ENCODE measurements around the gene BRCC3. TPM values are rescaled to one million over a fixed set of nuclear protein-coding genes. Genes with fewer than 3 reads are reported as not detected.
"Not testable (repeated sequence)": the region's sequence is repeated elsewhere in the genome, so short reads cannot be mapped to it uniquely, and the experiment has no call there.

BRCC3 gene
- total RNA-seq, 8 experiments from 2014 or later = 8.5 to 27.3 (median 18.0) TPM

- Histone ChIP-seq H3K4me3 (no peak overlapping the region), H3K4me1 (replicated peaks in 1 of 2) (no peaks in the 10 kb centered on the region), H3K27ac (no peak overlapping the region)
- ATAC-seq (replicated peaks in 6 of 8) = no peak
- 33% methylated on average over 1 of the region's 1 CpG; no CpG with 5 or more reads in 9 of the 10 experiments for WGBS, 10 experiments
- in situ Hi-C loops (cut with MboI; ENCODE audit: low pct_unique_long_range_greater_than_20kb in 2 of 9, low sequenced_read_pairs in 9 of 9, unreplicated experiment in 9 of 9) = no loop called here
These were observed 60.8 kb downstream of the BRCC3 start for GRCh38 chrX:155132110-155132509.

- in situ Hi-C loops (cut with MboI; ENCODE audit: low pct_unique_long_range_greater_than_20kb in 2 of 9, low sequenced_read_pairs in 9 of 9, unreplicated experiment in 9 of 9) = no loop called here
- Histone ChIP-seq H3K4me1 (replicated peaks in 1 of 2) (no peaks in the 10 kb centered on the region), H3K4me3 (no peak overlapping the region), H3K27ac (no peak overlapping the region)
- no peak for ATAC-seq (replicated peaks in 6 of 8)
- 40 to 100% (median 63%) methylated on average over 1 to 2 of the region's 4 CpGs; no CpG with 5 or more reads in 6 of the 10 experiments for WGBS, 10 experiments
These were observed 62.9 kb downstream of the BRCC3 start for GRCh38 chrX:155134255-155134654.

GRCh38 chrX:155143959-155144548, 72.7 kb downstream of the BRCC3 start:
- in situ Hi-C loops (cut with MboI; ENCODE audit: low pct_unique_long_range_greater_than_20kb in 2 of 9, low sequenced_read_pairs in 9 of 9, unreplicated experiment in 9 of 9) = no loop called here
- no peaks in the 10 kb centered on the region for H3K4me1 ChIP-seq (replicated peaks in 1 of 2)
- ATAC-seq (replicated peaks in 6 of 8) = no peak
- H3K27ac ChIP-seq = no peak overlapping the region
- no peak overlapping the region for H3K4me3 ChIP-seq
- WGBS, 10 experiments = 38 to 100% (median 66%) methylated on average over 1 to 6 of the region's 6 CpGs; no CpG with 5 or more reads in 2 of the 10 experiments

- no peak for ATAC-seq (replicated peaks in 6 of 8)
- 8 to 80% (median 70%) methylated on average over 2 to 4 of the region's 4 CpGs; no CpG with 5 or more reads in 5 of the 10 experiments for WGBS, 10 experiments
- Histone ChIP-seq H3K4me3 (no peak overlapping the region), H3K4me1 (replicated peaks in 1 of 2) (no peaks in the 10 kb centered on the region), H3K27ac (no peak overlapping the region)
- in situ Hi-C loops (cut with MboI; ENCODE audit: low pct_unique_long_range_greater_than_20kb in 2 of 9, low sequenced_read_pairs in 9 of 9, unreplicated experiment in 9 of 9) = no loop called here
These were observed 73.6 kb downstream of the BRCC3 start for GRCh38 chrX:155144926-155145325.

- ATAC-seq (replicated peaks in 6 of 8); H3K4me1 ChIP-seq (replicated peaks in 1 of 2); H3K4me3 ChIP-seq; H3K27ac ChIP-seq; in situ Hi-C loops (cut with MboI; ENCODE audit: low pct_unique_long_range_greater_than_20kb in 2 of 9, low sequenced_read_pairs in 9 of 9, unreplicated experiment in 9 of 9): not testable (repeated sequence)
- WGBS, 10 experiments = no CpG with 5 or more reads among the region's 6 CpGs
These were observed 76.3 kb downstream of the BRCC3 start for GRCh38 chrX:155147612-155148011.

- H3K27ac ChIP-seq; H3K4me1 ChIP-seq (replicated peaks in 1 of 2); in situ Hi-C loops (cut with MboI; ENCODE audit: low pct_unique_long_range_greater_than_20kb in 2 of 9, low sequenced_read_pairs in 9 of 9, unreplicated experiment in 9 of 9); ATAC-seq (replicated peaks in 6 of 8); H3K4me3 ChIP-seq: not testable (repeated sequence)
- no CpG with 5 or more reads among the region's 11 CpGs for WGBS, 10 experiments
These were observed 76.9 kb downstream of the BRCC3 start for GRCh38 chrX:155148166-155148565.

- WGBS, 10 experiments = 0 to 100% (median 50%) methylated on average over 1 to 5 of the region's 7 CpGs; no CpG with 5 or more reads in 3 of the 10 experiments
- no peak overlapping the region for H3K4me3 ChIP-seq
- H3K4me1 ChIP-seq (replicated peaks in 1 of 2) = no peaks in the 10 kb centered on the region
- ATAC-seq (replicated peaks in 6 of 8) = peak in 3 of 8 experiments; percentile 30 to 50 (median 34)
- H3K27ac ChIP-seq = no peak overlapping the region
- in situ Hi-C loops (cut with MboI; ENCODE audit: low pct_unique_long_range_greater_than_20kb in 2 of 9, low sequenced_read_pairs in 9 of 9, unreplicated experiment in 9 of 9) = no loop called here
These were observed 77.6 kb downstream of the BRCC3 start for GRCh38 chrX:155148724-155149537.

GRCh38 chrX:155169881-155170280, 98.6 kb downstream of the BRCC3 start:
- no peak for ATAC-seq (replicated peaks in 6 of 8)
- Histone ChIP-seq H3K4me1 (replicated peaks in 1 of 2) (no peaks in the 10 kb centered on the region), H3K27ac (no peak overlapping the region), H3K4me3 (no peak overlapping the region)
- in situ Hi-C loops (cut with MboI; ENCODE audit: low pct_unique_long_range_greater_than_20kb in 2 of 9, low sequenced_read_pairs in 9 of 9, unreplicated experiment in 9 of 9) = no loop called here
- 0 to 83% (median 32%) methylated on average over 1 to 2 of the region's 2 CpGs; no CpG with 5 or more reads in 3 of the 10 experiments for WGBS, 10 experiments

Other genes with a start within 250 kb of the BRCC3 start
- not detected for gene SMIM9, start 236.8 kb upstream of the BRCC3 start, total RNA-seq
- 10 to 100 TPM in 4 of 8 experiments, 1 to 10 TPM in 4; 6.2 to 15.1 (median 9.4) TPM for gene F8A1, start 185.2 kb upstream of the BRCC3 start, total RNA-seq
- 1 to 10 TPM; 1.2 to 5.3 (median 3.1) TPM for gene F8, start 48.8 kb upstream of the BRCC3 start, total RNA-seq
- gene FUNDC2, start 44.7 kb upstream of the BRCC3 start, total RNA-seq = 10 to 100 TPM; 50.0 to 85.2 (median 69.6) TPM
- 10 to 100 TPM in 1 of 8 experiments, 1 to 10 TPM in 7; 3.4 to 21.1 (median 6.9) TPM for gene CMC4, start 372 bp upstream of the BRCC3 start, total RNA-seq
- 10 to 100 TPM in 7 of 8 experiments, 1 to 10 TPM in 1; 8.2 to 27.4 (median 15.0) TPM for gene MTCP1, start 372 bp upstream of the BRCC3 start, total RNA-seq
- gene VBP1, start 145.0 kb downstream of the BRCC3 start, total RNA-seq = 100 to 1,000 TPM in 2 of 8 experiments, 10 to 100 TPM in 6; 48.8 to 107 (median 88.0) TPM
- 10 to 100 TPM in 5 of 8 experiments, under 1 TPM in 3; 0.10 to 25.6 (median 17.7) TPM for gene RAB39B, start 193.0 kb downstream of the BRCC3 start, total RNA-seq